ENCODE measurements around the gene COG6. TPM values are rescaled to one million over a fixed set of nuclear protein-coding genes. Genes with fewer than 3 reads are reported as not detected.

COG6 gene
- total RNA-seq, 1 experiment from 2014 or later, result 23.7 TPM

DNA sequence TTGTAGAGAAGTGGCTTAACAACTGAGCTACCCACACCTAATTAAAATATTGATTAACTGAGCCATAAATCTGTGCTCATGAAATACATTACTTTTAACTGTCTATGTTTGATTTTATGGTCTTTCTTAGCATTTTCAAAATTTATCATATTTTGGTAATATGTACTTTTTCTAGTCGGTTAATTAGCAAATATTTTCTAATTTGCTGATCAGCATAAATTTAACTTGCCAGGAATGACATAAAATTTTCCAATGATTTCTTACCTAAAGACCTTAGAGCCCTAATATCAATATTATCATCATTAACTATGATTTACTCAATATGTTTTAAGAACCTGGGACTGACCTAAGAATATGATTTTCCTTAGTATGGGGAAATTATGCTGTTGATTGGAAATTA is 19.9 kb upstream of the COG6 start:
- no peaks in the 10 kb centered on the region for H3K9me2 ChIP-seq (ENCODE audit: insufficient read depth)
- POLR2A ChIA-PET (ENCODE audit: unreplicated experiment), result no interaction called here
- no peak overlapping the region for H3K4me3 ChIP-seq
- no TSS peak for BruUV-seq (replicated peaks)
- H3K36me3 ChIP-seq (ENCODE audit: low read depth), result no peaks in the 10 kb centered on the region
- no peak overlapping the region for H2AFZ ChIP-seq
- H3F3A ChIP-seq (ENCODE audit: insufficient read depth, low read depth), result no peaks in the 10 kb centered on the region
- CTCF ChIA-PET, result no interaction called here
- H3K27me3 ChIP-seq (ENCODE audit: insufficient read depth, low read depth), result no peaks in the 10 kb centered on the region
- no peak for DNase-seq
- H3K9me3 ChIP-seq (ENCODE audit: insufficient read depth, low read depth), result peaks cover 5% of the 10 kb centered on the region; the same call in 1 of the 2 replicates
- no peaks in the 10 kb centered on the region for H3K4me1 ChIP-seq (replicated peaks; ENCODE audit: insufficient read depth)
- intact Hi-C loops (cut with micrococcal nuclease; ENCODE audit: unreplicated experiment), result no loop called here
- no peaks in the 10 kb centered on the region for H3K79me2 ChIP-seq (ENCODE audit: low read depth)
- no peak overlapping the region for H3K27ac ChIP-seq
- TF ChIP-seq, protein P1, sequence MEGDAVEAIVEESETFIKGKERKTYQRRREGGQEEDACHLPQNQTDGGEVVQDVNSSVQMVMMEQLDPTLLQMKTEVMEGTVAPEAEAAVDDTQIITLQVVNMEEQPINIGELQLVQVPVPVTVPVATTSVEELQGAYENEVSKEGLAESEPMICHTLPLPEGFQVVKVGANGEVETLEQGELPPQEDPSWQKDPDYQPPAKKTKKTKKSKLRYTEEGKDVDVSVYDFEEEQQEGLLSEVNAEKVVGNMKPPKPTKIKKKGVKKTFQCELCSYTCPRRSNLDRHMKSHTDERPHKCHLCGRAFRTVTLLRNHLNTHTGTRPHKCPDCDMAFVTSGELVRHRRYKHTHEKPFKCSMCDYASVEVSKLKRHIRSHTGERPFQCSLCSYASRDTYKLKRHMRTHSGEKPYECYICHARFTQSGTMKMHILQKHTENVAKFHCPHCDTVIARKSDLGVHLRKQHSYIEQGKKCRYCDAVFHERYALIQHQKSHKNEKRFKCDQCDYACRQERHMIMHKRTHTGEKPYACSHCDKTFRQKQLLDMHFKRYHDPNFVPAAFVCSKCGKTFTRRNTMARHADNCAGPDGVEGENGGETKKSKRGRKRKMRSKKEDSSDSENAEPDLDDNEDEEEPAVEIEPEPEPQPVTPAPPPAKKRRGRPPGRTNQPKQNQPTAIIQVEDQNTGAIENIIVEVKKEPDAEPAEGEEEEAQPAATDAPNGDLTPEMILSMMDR (conservative IDR thresholded peaks at IDR 0.05), result no peak
- no peak for TF ChIP-seq EZH2 (IDR thresholded peaks at IDR 0.05; ENCODE audit: low read depth)
- H4K20me1 ChIP-seq (ENCODE audit: insufficient read depth), result no peaks in the 10 kb centered on the region
- no peak overlapping the region for H3K4me2 ChIP-seq

GRCh38 chr13:39637890-39638289 is 17.6 kb upstream of the COG6 start:
- CTCF ChIA-PET, result no interaction called here
- no TSS peak for BruUV-seq (replicated peaks)
- POLR2A ChIA-PET (ENCODE audit: unreplicated experiment), result no interaction called here

DNA sequence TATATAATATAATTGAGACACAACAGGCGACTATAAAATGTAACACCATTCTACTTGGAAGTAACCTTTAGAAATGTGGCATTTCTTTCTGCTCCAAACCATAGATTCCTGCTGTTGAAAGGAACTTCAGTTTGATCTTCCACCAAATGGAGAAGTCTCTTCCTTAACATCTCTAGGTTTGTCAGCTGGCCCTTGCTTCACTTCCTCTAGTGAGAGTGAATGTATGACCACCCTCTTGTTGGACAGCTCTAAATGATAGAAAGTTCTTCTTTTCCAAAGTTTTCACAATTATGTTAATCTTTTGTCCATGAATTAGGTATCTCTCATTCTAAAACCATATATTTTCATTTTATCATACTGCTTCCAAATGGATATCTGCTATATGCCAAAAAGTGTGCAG is 13.8 kb upstream of the COG6 start:
- H3K79me2 ChIP-seq (ENCODE audit: low read depth), result no peaks in the 10 kb centered on the region
- no peak overlapping the region for H2AFZ ChIP-seq
- ChIA-PET POLR2A (ENCODE audit: unreplicated experiment) (no interaction called here), CTCF (no interaction called here)
- H3K9me2 ChIP-seq (ENCODE audit: insufficient read depth), result no peaks in the 10 kb centered on the region
- intact Hi-C loops (cut with micrococcal nuclease; ENCODE audit: unreplicated experiment), result no loop called here
- H4K20me1 ChIP-seq (ENCODE audit: insufficient read depth), result no peaks in the 10 kb centered on the region
- H3K4me3 ChIP-seq, result no peak overlapping the region
- no peak overlapping the region for H3K27ac ChIP-seq
- no peak for DNase-seq
- H3K4me2 ChIP-seq, result no peak overlapping the region
- H3F3A ChIP-seq (ENCODE audit: insufficient read depth, low read depth), result no peaks in the 10 kb centered on the region
- H3K36me3 ChIP-seq (ENCODE audit: low read depth), result no peaks in the 10 kb centered on the region
- BruUV-seq (replicated peaks), result no TSS peak
- no peaks in the 10 kb centered on the region for H3K9me3 ChIP-seq (ENCODE audit: insufficient read depth, low read depth)
- TF ChIP-seq EZH2 (IDR thresholded peaks at IDR 0.05; ENCODE audit: low read depth), result no peak
- TF ChIP-seq, protein P1 (conservative IDR thresholded peaks at IDR 0.05), result no peak
- H3K27me3 ChIP-seq (ENCODE audit: insufficient read depth, low read depth), result no peaks in the 10 kb centered on the region
- H3K4me1 ChIP-seq (replicated peaks; ENCODE audit: insufficient read depth), result no peaks in the 10 kb centered on the region

More at GRCh38 chr13:39637890-39638289, 17.6 kb upstream of the COG6 start:
- Histone ChIP-seq H3K79me2 (ENCODE audit: low read depth) (no peaks in the 10 kb centered on the region), H3K9me2 (ENCODE audit: insufficient read depth) (no peaks in the 10 kb centered on the region), H3K27me3 (ENCODE audit: insufficient read depth, low read depth) (no peaks in the 10 kb centered on the region), H3K36me3 (ENCODE audit: low read depth) (no peaks in the 10 kb centered on the region), H3F3A (ENCODE audit: insufficient read depth, low read depth) (no peaks in the 10 kb centered on the region), H3K4me2 (no peak overlapping the region), H2AFZ (no peak overlapping the region), H3K27ac (no peak overlapping the region), H3K4me1 (replicated peaks; ENCODE audit: insufficient read depth) (no peaks in the 10 kb centered on the region), H3K4me3 (no peak overlapping the region), H3K9me3 (ENCODE audit: insufficient read depth, low read depth) (no peaks in the 10 kb centered on the region), H4K20me1 (ENCODE audit: insufficient read depth) (no peaks in the 10 kb centered on the region)
- intact Hi-C loops (cut with micrococcal nuclease; ENCODE audit: unreplicated experiment), result no loop called here
- DNase-seq, result no peak
- TF ChIP-seq, protein P1 (conservative IDR thresholded peaks at IDR 0.05), result no peak
- TF ChIP-seq EZH2 (IDR thresholded peaks at IDR 0.05; ENCODE audit: low read depth), result no peak

Measured in PC-9 (cell line).